ENCODE results near the gene THOC3. TPM values are rescaled to one million over a fixed set of nuclear protein-coding genes. Genes with fewer than 3 reads are reported as not detected.
"Not testable (repeated sequence)": the region's sequence is repeated elsewhere in the genome, so short reads cannot be mapped to it uniquely, and the experiment has no call there.

THOC3 gene
- polyA plus RNA-seq, 1 donor = 131 TPM

GRCh38 chr5:175948329-175949108 lies 19.6 kb downstream of the THOC3 start:
- not testable (repeated sequence) for DNase-seq

- DNase-seq = not testable (repeated sequence)
Measured at GRCh38 chr5:175943253-175943652, 24.9 kb downstream of the THOC3 start.

- DNase-seq = not testable (repeated sequence)
Measured at GRCh38 chr5:175940632-175941031, 27.5 kb downstream of the THOC3 start.

- not testable (repeated sequence) for DNase-seq
Measured at GRCh38 chr5:175938489-175938888, 29.6 kb downstream of the THOC3 start.

GRCh38 chr5:175928752-175929151 lies 39.4 kb downstream of the THOC3 start:
- not testable (repeated sequence) for DNase-seq

GRCh38 chr5:175925106-175925505 lies 43.0 kb downstream of the THOC3 start:
- not testable (repeated sequence) for DNase-seq

GRCh38 chr5:175922192-175922885 lies 45.8 kb downstream of the THOC3 start:
- DNase-seq = no peak

GRCh38 chr5:175921061-175921730 lies 46.9 kb downstream of the THOC3 start:
- DNase-seq = no peak

- DNase-seq = no peak
Measured at GRCh38 chr5:175920231-175920811, 47.8 kb downstream of the THOC3 start.

GRCh38 chr5:175915066-175916037 lies 52.8 kb downstream of the THOC3 start:
- DNase-seq = not testable (repeated sequence)

- DNase-seq = not testable (repeated sequence)
Measured at GRCh38 chr5:175913835-175914672, 54.1 kb downstream of the THOC3 start.

GRCh38 chr5:175910072-175910471 lies 58.0 kb downstream of the THOC3 start:
- not testable (repeated sequence) for DNase-seq

Other genes starting within 250 kb of the THOC3 start
- 0.27 TPM for gene CPLX2, start 96.7 kb downstream of the THOC3 start, polyA plus RNA-seq (ENCODE audit: insufficient read length)